HG02642 (cell line): Measurements from ENCODE around the gene VEPH1.
"Not testable (repeated sequence)": the region's sequence is repeated elsewhere in the genome, so short reads cannot be mapped to it uniquely, and the experiment has no call there.

Source experiments
- ATAC-seq: cut with Tn5 transposase; IDR thresholded peaks from one replicate; pipeline ENCODE4 v1.9.1; 2021; ENCODE audit warnings: mild to moderate bottlenecking; ENCODE audit not compliant: unreplicated experiment, poor library complexity

VEPH1 gene

GRCh38 chr3:157355276-157355675, 147.9 kb downstream of the VEPH1 start:
- no peak for ATAC-seq

DNA sequence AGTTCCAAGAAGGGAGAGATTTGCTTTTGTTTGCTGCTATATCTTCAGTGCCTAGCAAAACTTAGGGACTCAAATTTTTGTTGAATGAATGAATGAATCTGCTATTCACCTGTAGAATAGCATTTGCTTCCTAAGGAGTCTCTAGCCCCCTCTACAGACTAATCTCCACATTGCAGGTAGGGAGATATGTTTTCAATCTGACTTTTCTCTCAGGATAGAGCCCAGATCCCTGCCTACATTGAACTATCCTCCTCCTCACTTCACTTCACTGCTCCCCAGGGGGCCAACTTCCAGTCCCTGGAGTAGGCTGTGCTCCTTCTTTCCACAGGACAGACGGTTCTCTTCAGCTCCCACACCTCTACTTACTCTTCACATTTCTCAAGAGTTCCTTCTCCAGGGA, 148.5 kb downstream of the VEPH1 start:
- ATAC-seq, result no peak

- ATAC-seq, result no peak
These were observed 149.0 kb downstream of the VEPH1 start for GRCh38 chr3:157354254-157354653.

DNA sequence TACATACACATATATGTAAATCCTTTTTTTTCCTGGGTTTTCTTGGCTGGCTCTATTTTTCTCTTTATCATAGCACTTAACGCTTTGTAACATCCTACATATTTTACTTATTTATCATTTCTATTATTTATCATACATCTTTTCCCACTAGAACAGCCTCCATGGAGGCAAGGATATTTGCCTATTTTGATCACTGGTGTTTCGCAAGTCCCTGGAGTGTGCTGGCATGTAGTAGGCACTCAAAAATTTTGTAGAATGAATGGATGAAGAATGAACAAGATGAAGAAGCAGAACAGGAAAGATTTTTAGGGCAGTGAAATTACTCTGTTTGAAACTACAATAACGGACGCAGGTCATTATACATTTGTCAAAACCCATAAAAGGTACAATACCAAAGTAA, 149.6 kb downstream of the VEPH1 start:
- ATAC-seq, result no peak

DNA sequence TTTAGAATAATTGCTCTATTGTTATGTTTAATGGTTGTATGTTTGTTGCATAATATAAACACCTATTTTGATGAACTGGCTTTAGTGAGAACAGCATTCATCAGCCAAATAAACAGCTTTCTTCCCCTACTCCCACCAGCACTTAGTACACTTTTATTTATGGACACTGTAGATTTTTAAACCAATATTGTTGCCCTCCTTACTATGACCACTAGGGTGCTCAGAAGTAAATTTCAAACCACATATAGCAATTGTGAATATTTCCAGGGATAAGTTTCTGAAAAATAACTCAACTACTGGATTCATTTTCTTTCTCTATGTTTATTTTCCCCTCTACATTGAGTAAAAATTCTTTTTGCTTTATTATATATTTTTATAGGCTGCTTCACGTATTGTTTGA, 151.2 kb downstream of the VEPH1 start:
- ATAC-seq, result no peak

- not testable (repeated sequence) for ATAC-seq
These were observed 152.6 kb downstream of the VEPH1 start for GRCh38 chr3:157350651-157351050.

DNA sequence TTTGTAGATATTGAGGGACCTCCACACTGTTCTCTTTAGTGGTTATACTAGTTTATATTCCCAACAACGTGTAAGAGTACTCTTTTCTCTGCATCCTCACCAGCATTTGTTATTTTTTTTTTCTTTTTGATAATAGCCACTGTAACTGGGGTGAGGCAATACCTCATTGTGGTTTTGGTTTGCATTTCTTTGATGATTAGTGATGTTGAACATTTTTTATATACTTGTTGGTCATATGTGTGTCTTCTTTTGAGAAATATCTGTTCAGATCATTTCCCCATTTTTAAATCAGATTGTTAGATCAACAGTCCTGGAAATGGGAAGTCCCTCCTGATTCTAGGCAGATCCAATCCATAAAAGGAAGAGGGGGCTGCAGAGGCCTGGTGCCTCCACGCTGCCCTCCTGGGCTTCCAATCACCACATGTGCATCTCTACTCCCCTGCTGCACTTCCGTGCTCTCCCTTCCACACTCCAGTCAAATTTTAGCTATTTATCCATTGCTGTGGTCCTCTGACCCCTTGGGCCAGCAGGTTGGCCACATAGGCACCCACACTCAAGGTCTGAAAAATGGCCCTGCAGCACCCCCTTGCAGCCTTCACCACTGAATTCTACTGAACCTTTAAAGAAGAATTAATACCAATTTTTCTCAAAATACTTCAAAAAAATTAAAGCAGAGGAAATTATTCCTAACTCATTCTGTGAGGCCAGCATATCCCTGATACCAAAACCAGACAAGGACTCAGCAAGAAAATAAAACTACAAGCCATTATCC, 154.7 kb downstream of the VEPH1 start:
- ATAC-seq, result not testable (repeated sequence)

GRCh38 chr3:157347577-157348303, 155.5 kb downstream of the VEPH1 start:
- no peak for ATAC-seq

DNA sequence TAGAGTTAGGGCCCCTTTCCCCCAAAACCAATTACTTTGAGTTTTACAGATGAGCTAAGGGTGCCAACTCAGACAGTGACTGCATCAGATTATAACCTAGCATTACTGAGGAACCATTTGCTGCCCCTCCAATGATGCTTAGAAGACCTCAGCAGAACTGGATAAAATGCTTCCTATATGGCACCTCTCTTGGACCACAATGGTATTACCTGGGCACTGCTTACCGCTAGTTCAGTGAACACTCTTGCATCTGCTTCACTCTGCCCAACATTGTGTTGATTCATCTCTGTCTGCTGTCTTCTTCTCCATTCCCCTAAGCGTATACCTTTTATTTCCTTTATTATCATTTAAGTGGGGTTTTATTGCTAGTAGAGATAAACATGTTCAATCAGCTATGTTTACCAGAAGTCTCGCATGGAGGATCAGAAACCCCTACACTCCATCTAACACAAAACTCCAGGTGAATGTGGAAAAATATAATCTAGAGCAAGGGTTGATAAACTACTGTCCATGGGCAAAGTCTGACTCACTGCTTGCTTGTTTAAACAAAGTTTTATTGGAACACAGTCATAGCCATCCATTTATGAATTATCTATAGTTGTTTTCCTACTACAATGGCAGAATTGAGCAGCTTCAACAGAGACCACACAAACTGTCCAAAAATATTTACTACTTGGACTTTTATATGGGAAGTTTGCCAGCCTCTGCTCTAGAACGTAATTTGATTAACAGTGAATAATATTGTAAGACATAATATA, 166.8 kb downstream of the VEPH1 start:
- ATAC-seq, result no peak

DNA sequence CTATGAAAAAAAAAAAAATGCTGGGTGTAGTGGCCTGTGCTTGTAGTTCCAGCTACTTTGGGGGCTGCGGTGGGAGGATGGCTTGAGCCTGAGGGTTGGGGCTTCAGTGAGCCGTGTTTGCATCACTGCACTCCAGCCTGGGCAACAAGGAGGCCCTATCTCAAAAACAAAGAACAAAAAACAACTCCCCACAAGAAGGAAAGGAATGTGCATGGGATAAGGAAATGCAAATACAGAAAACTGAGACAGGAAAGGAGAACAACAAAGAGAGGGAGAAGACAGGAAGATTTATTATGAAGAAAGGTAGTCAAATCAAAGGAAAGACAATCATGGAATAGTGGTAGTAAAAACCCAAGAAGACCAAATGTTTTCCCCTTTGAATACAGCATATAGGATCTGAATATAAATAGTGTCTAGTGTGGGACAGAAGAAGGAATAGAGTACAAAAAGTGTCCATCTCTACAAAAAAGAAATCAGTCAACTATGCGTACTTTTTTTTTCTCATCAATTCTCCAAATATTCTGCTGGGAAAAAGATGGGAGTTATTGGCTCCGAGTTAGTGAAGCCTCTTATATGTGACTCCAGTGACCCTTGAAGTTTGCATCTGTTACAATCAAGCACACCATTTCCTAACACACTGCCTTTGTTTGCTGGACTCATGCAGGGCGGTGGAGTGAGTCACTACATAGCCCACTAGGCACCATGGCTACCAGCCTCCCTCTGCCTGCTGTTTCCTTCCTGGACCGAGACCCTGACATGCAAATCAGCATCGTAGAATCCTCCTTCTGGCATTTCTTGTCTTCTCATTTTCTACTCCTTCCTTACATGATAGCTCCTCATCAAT, 167.8 kb downstream of the VEPH1 start:
- no peak for ATAC-seq

- ATAC-seq, result no peak
These were observed 169.6 kb downstream of the VEPH1 start for GRCh38 chr3:157333551-157333991.

DNA sequence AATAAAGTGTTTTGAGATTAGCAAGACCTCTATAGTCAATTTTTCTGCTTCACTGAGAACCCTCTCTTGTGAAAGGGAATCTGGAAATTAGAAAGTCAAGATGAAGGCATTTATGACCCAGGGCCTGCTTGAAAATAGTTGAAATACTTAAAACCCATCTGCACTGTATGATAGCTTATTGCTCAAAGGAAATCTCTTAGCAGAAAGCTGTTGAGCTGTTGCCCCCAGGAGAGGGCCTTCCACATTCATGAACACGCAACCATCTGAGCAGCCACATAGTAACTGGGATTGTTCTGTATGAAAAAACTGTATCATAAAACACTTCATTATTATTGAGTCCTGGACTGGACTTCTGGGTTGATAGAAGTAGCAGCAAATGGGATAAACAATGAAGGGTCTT, 173.0 kb downstream of the VEPH1 start:
- ATAC-seq, result no peak

GRCh38 chr3:157329551-157329950, 173.7 kb downstream of the VEPH1 start:
- ATAC-seq, result no peak

- ATAC-seq, result no peak
These were observed 175.4 kb downstream of the VEPH1 start for GRCh38 chr3:157327837-157328236.

GRCh38 chr3:157327018-157327417, 176.2 kb downstream of the VEPH1 start:
- no peak for ATAC-seq

GRCh38 chr3:157324869-157325268, 178.3 kb downstream of the VEPH1 start:
- ATAC-seq, result not testable (repeated sequence)

DNA sequence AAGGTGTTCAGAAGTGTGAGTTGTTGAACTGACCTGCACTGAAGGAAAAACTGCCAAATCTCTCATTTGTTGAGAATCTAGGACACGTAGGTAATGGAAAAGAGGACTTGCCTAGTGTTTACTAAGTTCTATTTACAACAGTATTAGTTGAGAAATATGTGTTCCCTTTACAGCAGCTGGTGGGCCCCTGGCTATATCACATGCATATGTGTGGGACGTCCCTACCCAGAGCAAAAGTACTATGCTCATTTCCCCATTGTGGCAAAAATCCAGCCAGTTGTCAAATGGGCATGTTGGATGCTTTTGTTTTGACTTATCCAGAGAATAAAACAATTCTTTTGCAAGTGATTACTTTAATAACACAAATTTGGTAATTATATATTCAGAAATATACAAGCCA, 179.9 kb downstream of the VEPH1 start:
- ATAC-seq, result no peak

GRCh38 chr3:157319672-157320071, 183.5 kb downstream of the VEPH1 start:
- no peak for ATAC-seq

- no peak for ATAC-seq
These were observed 184.5 kb downstream of the VEPH1 start for GRCh38 chr3:157318639-157319288.

DNA sequence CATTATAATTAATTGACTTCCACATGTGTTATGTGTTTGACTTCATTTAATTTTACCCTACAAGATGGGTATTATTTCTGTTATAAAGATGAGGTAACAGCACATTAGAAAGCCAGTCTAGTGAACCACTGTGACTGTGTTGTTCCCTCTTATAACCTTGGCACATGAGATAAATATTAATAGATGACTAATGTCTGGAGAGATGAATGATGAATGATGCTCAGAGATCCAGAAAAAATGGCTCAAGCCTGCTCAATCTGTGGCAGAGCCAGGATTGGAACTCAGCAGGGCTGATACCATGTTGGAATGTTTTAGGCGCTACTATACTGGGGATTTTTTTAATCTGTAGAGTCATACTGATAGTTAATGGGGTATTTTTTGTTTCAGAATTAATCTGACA, 185.3 kb downstream of the VEPH1 start:
- no peak for ATAC-seq
